NCI-H128 (cell line): ENCODE data around the gene TOLLIP.
"Not testable (repeated sequence)": the region's sequence is repeated elsewhere in the genome, so short reads cannot be mapped to it uniquely, and the experiment has no call there.

Source experiments
- DNase-seq: peaks from one replicate; lab custom pipeline; 2025; ENCODE audit not compliant: unreplicated experiment; lab: John Stamatoyannopoulos, UW

Gene TOLLIP

GRCh38 chr11:1344056-1344635 is 34.7 kb upstream of the TOLLIP start:
- DNase-seq: no peak

- no peak for DNase-seq
Observed at GRCh38 chr11:1343391-1344055, 34.1 kb upstream of the TOLLIP start.

- no peak for DNase-seq
Observed at GRCh38 chr11:1342946-1343345, 33.5 kb upstream of the TOLLIP start.

- no peak for DNase-seq
Observed at GRCh38 chr11:1341928-1342524, 32.6 kb upstream of the TOLLIP start.

- DNase-seq: not testable (repeated sequence)
Observed at GRCh38 chr11:1341226-1341625, 31.8 kb upstream of the TOLLIP start.

GRCh38 chr11:1340111-1340510 is 30.7 kb upstream of the TOLLIP start:
- DNase-seq: no peak

GRCh38 chr11:1339066-1339675 is 29.7 kb upstream of the TOLLIP start:
- DNase-seq: no peak

- DNase-seq: no peak
Observed at GRCh38 chr11:1338201-1339065, 29.0 kb upstream of the TOLLIP start.

GRCh38 chr11:1337647-1338007 is 28.2 kb upstream of the TOLLIP start:
- DNase-seq: no peak

- no peak for DNase-seq
Observed at GRCh38 chr11:1336836-1337646, 27.6 kb upstream of the TOLLIP start.

- peak; percentile 31 for DNase-seq
Observed at GRCh38 chr11:1335811-1336761, 26.7 kb upstream of the TOLLIP start.

GRCh38 chr11:1335264-1335810 is 25.9 kb upstream of the TOLLIP start:
- no peak for DNase-seq

- DNase-seq: no peak
Observed at GRCh38 chr11:1333860-1334259, 24.4 kb upstream of the TOLLIP start.

GRCh38 chr11:1333091-1333772 is 23.8 kb upstream of the TOLLIP start:
- DNase-seq: no peak

- no peak for DNase-seq
Observed at GRCh38 chr11:1330473-1330872, 21.0 kb upstream of the TOLLIP start.

GRCh38 chr11:1327064-1327460 is 17.6 kb upstream of the TOLLIP start:
- DNase-seq: no peak

GRCh38 chr11:1326435-1327063 is 17.1 kb upstream of the TOLLIP start:
- no peak for DNase-seq

- no peak for DNase-seq
Observed at GRCh38 chr11:1323774-1324173, 14.3 kb upstream of the TOLLIP start.
